Ovary (tissue), 9 donors: ENCODE data around the gene PLA2G4F. TPM values are rescaled to one million over a fixed set of nuclear protein-coding genes. Genes with fewer than 3 reads are reported as not detected.

Source experiments
- DNase-seq, 5 donors: peaks; one replicate each; pipeline ENCODE4 v3.0.0-alpha.2; 2019 to 2020
- H3K27ac ChIP-seq, 2 donors: fragments of 200-600 bp; one replicate each; pipeline versions ENCODE4 v1.5.1 to v1.8.0; 2019 to 2022
- H3K27me3 ChIP-seq: fragments of 200-600 bp; one replicate; pipeline ENCODE4 v1.8.0; 2022
- H3K36me3 ChIP-seq: fragments of 200-600 bp; sonication (generic); one replicate; pipeline ENCODE4 v1.5.1; 2019
- H3K4me1 ChIP-seq: one replicate; pipeline ENCODE4 v1.8.1; 2013; ENCODE audit warnings: mild to moderate bottlenecking, moderate library complexity; ENCODE audit not compliant: insufficient read depth
- H3K4me3 ChIP-seq: fragments of 200-600 bp; sonication (generic); one replicate; pipeline ENCODE4 v1.5.1; 2017
- H3K9me3 ChIP-seq, 2 donors: fragments of 200-600 bp in 1 of 2; sonication (generic) in 1 of 2; one replicate each; pipeline versions ENCODE4 v1.5.1 to v1.8.1; 2013 to 2019; ENCODE audit warnings: mild to moderate bottlenecking in 1 of 2, moderate library complexity in 1 of 2
- EP300 ChIP-seq: sonication (generic); formaldehyde crosslinking; IDR thresholded peaks from one replicate; pipeline ENCODE4 v1.6.1; 2017; ENCODE audit warnings: antibody characterized with exemption
- POLR2A ChIP-seq: fragments of 450-650 bp; IDR thresholded peaks from one replicate; pipeline ENCODE4 v1.6.1; 2017; ENCODE audit warnings: antibody characterized with exemption, mild to moderate bottlenecking, moderate library complexity
- WGBS, 3 donors: extraction: QIAGEN DNeasy Blood & Tissue Kit in 1 of 3; methylation state at CpG; one replicate each; pipeline versions ENCODE4 v1.1.5 to v1.1.7; 2013 to 2017; 5-methylcytosine and 5-hydroxymethylcytosine counted together
- intact Hi-C, 4 donors: fragments of 100-400 bp; cut with DNase I; formaldehyde crosslinking; loops; one replicate each; pipeline versions ENCODE4 v1.11.0 to v1.15.1; 2022 to 2023
- polyA plus RNA-seq, 2 donors: library from polyadenylated mRNA; stranded (reverse); fragments of 200-250 nt in 1 of 2; fragments of 350-450 nt in 1 of 2; fragmentation: Illumina TruSeq in 1 of 2; extraction: RNeasy Lipid Tissue Mini Kit (QIAGEN cat#74804) in 1 of 2; gene quantifications; one replicate each; pipeline ENCODE4 v1.2.3, GENCODE V29; 2013 to 2014
- total RNA-seq, 7 donors: library from RNA; depleted of rRNA in 2 of 7; stranded (reverse); fragments of >200 nt in 2 of 7; fragmentation: NEBNext Ultra II Directional in 3 of 7; extraction: Animal tissue kit (Norgen Biotek cat#: 25700) in 3 of 7; gene quantifications; one replicate each; pipeline versions ENCODE4 v1.1.0 to v1.2.4, GENCODE V29; 2016 to 2023
- TF ChIP-seq, protein P1 (sequence below), 3 donors: fragments of 450-650 bp in 2 of 3; fragments of 200-600 bp in 1 of 3; IDR thresholded peaks; one replicate each; pipeline versions ENCODE4 v1.5.1 to v1.8.0; 2016 to 2022; ENCODE audit warnings: antibody characterized with exemption in 3 of 3, mild to moderate bottlenecking in 1 of 3
- donor health status: DM: no; HTN: no; CAD: no; lungs with moderate emphysema.
- donor health status: DM: no; HTN: no; CAD: no.
- donor health status: Bipolar disorder and iron deficiency.
- donor health status: DM: yes; HTN: yes; CAD: no.
- donor health status: DM: no; HTN: no; CAD: no.
- donor health status: DM: yes; HTN: yes; CAD: no.

The PLA2G4F gene
- total and polyA plus RNA-seq, 9 donors = 0.07 to 0.23 (median 0.17) TPM; not detected in 5

GRCh38 chr15:42155546-42156242 lies 742 bp downstream of the PLA2G4F start:
- H3K9me3 ChIP-seq = no peaks in the 10 kb centered on the region
- H3K27ac ChIP-seq = no peak overlapping the region
- H3K4me1 ChIP-seq = no peaks in the 10 kb centered on the region
- H3K36me3 ChIP-seq = no peaks in the 10 kb centered on the region
- no peak for TF ChIP-seq EP300
- TF ChIP-seq POLR2A = no peak
- TF ChIP-seq, protein P1, sequence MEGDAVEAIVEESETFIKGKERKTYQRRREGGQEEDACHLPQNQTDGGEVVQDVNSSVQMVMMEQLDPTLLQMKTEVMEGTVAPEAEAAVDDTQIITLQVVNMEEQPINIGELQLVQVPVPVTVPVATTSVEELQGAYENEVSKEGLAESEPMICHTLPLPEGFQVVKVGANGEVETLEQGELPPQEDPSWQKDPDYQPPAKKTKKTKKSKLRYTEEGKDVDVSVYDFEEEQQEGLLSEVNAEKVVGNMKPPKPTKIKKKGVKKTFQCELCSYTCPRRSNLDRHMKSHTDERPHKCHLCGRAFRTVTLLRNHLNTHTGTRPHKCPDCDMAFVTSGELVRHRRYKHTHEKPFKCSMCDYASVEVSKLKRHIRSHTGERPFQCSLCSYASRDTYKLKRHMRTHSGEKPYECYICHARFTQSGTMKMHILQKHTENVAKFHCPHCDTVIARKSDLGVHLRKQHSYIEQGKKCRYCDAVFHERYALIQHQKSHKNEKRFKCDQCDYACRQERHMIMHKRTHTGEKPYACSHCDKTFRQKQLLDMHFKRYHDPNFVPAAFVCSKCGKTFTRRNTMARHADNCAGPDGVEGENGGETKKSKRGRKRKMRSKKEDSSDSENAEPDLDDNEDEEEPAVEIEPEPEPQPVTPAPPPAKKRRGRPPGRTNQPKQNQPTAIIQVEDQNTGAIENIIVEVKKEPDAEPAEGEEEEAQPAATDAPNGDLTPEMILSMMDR (IDR thresholded peaks at IDR 0.05) = no peak
- intact Hi-C loops = no loop called here
- H3K4me3 ChIP-seq = no peak overlapping the region
- DNase-seq = no peak
- 59 to 73% (median 60%) methylated on average over 27 of the region's 27 CpGs for WGBS, 3 donors
- H3K27me3 ChIP-seq = no peaks in the 10 kb centered on the region

GRCh38 chr15:42154956-42155355 lies 1.5 kb downstream of the PLA2G4F start:
- intact Hi-C loops = no loop called here
- H3K4me1 ChIP-seq = no peaks in the 10 kb centered on the region

GRCh38 chr15:42154212-42154941 lies 2.1 kb downstream of the PLA2G4F start:
- DNase-seq = no peak
- WGBS, 3 donors = 73 to 80% (median 74%) methylated on average over 16 of the region's 16 CpGs

More at GRCh38 chr15:42154956-42155355, 1.5 kb downstream of the PLA2G4F start:
- Histone ChIP-seq H3K9me3 (no peaks in the 10 kb centered on the region), H3K36me3 (no peaks in the 10 kb centered on the region), H3K4me3 (no peak overlapping the region), H3K27ac (no peak overlapping the region), H3K27me3 (no peaks in the 10 kb centered on the region)
- TF ChIP-seq, protein P1 (IDR thresholded peaks at IDR 0.05) = no peak
- TF ChIP-seq EP300 (no peak), POLR2A (no peak)
- 92 to 95% (median 94%) methylated on average over 14 of the region's 14 CpGs for WGBS, 3 donors
- DNase-seq = no peak

GRCh38 chr15:42153874-42154211 lies 2.6 kb downstream of the PLA2G4F start:
- Histone ChIP-seq H3K36me3 (no peaks in the 10 kb centered on the region), H3K4me3 (no peak overlapping the region), H3K9me3 (no peaks in the 10 kb centered on the region), H3K27me3 (no peaks in the 10 kb centered on the region), H3K27ac (no peak overlapping the region), H3K4me1 (no peaks in the 10 kb centered on the region)
- DNase-seq = no peak
- no peak for TF ChIP-seq EP300
- TF ChIP-seq, protein P1 (IDR thresholded peaks at IDR 0.05) = no peak
- no peak for TF ChIP-seq POLR2A
- WGBS, 3 donors = 70 to 85% (median 78%) methylated on average over 4 of the region's 4 CpGs
- intact Hi-C loops = no loop called here

More at GRCh38 chr15:42154212-42154941, 2.1 kb downstream of the PLA2G4F start:
- H3K27ac ChIP-seq = no peak overlapping the region
- H3K9me3 ChIP-seq = no peaks in the 10 kb centered on the region
- no peaks in the 10 kb centered on the region for H3K4me1 ChIP-seq
- intact Hi-C loops = no loop called here
- no peaks in the 10 kb centered on the region for H3K36me3 ChIP-seq
- H3K4me3 ChIP-seq = no peak overlapping the region
- no peaks in the 10 kb centered on the region for H3K27me3 ChIP-seq
- TF ChIP-seq POLR2A = no peak
- no peak for TF ChIP-seq EP300
- TF ChIP-seq, protein P1 (IDR thresholded peaks at IDR 0.05) = no peak
